GM12878 (cell line): ENCODE measurements around the gene ACE. TPM values are rescaled to one million over a fixed set of nuclear protein-coding genes. Genes with fewer than 3 reads are reported as not detected.

ENCODE experiments used
- ATAC-seq: fragments of 200-7000 bp; cut with Tn5 transposase; 3 replicates; pipeline ENCODE4 v1.9.1; 2020; ENCODE audit warnings: mild to moderate bottlenecking, moderate library complexity
- BruUV-seq: library from RNA; stranded (reverse); fragments of 400-500 nt; replicated peaks from 2 replicates; lab custom pipeline; 2021; lab: Mats Ljungman, UMichigan
- CTCF ChIA-PET: fragments of 300-600 bp; sonication (Branson Sonifier 250); formaldehyde crosslinking; extraction: SDS; loops from one replicate; lab custom pipeline; 2021; ENCODE audit warnings: inconsistent platforms; lab: Yijun Ruan, JAX
- POLR2A ChIA-PET: fragments of 350-600 bp; formaldehyde crosslinking; extraction: SDS; loops from one replicate; lab custom pipeline; 2021; ENCODE audit warnings: inconsistent platforms; lab: Charles Lee
- RAD21 ChIA-PET: fragments of 300-600 bp; sonication (Branson Sonifier 250); formaldehyde crosslinking; loops from one replicate; lab custom pipeline; 2023; ENCODE audit warnings: antibody characterized with exemption; ENCODE audit not compliant: unreplicated experiment; lab: Charles Lee
- SMC1A ChIA-PET: fragments of 300-600 bp; sonication (Branson Sonifier 250); formaldehyde crosslinking; loops from one replicate; lab custom pipeline; 2023; ENCODE audit not compliant: unreplicated experiment, uncharacterized antibody; lab: Charles Lee
- DNase-seq: peaks from one replicate; pipeline ENCODE4 v3.0.0-alpha.2; 2011; ENCODE audit warnings: low read depth, low spot score
- FAIRE-seq: peaks from 3 replicates; lab custom pipeline; 2011; peaks lifted over from hg19 to GRCh38; lab: Jason Lieb, UNC
- H2AFZ ChIP-seq: 2 replicates; pipeline ENCODE4 v1.6.0; 2011; ENCODE audit warnings: low read depth, low read length, control low read depth; ENCODE audit not compliant: control insufficient read depth
- H3K27ac ChIP-seq: 2 replicates; pipeline ENCODE4 v1.5.1; 2011; ENCODE audit warnings: control low read depth; ENCODE audit not compliant: control insufficient read depth, insufficient read depth
- H3K27me3 ChIP-seq, 2 experiments: replicated peaks in 1 of 2; 2 replicates each; pipeline versions ENCODE4 v1.6.0 to v1.6.1; 2011; ENCODE audit warnings: low read length in 1 of 2; ENCODE audit not compliant: control insufficient read depth in 2 of 2, insufficient read depth in 2 of 2
- H3K36me3 ChIP-seq, 2 experiments: 2 replicates each; pipeline ENCODE4 v1.5.1; 2011; ENCODE audit warnings: low read length in 1 of 2; ENCODE audit not compliant: control insufficient read depth in 2 of 2, insufficient read depth in 2 of 2
- H3K4me1 ChIP-seq: 2 replicates; pipeline ENCODE4 v1.6.1; 2011; ENCODE audit warnings: mild to moderate bottlenecking, low read length, moderate library complexity, mixed read lengths; ENCODE audit not compliant: control insufficient read depth, insufficient read depth
- H3K4me2 ChIP-seq: 2 replicates; pipeline ENCODE4 v1.6.0; 2011; ENCODE audit warnings: control low read depth; ENCODE audit not compliant: control insufficient read depth, insufficient read depth
- H3K4me3 ChIP-seq: fragments of 200-600 bp; sonication (generic); 2 replicates; pipeline ENCODE4 v1.5.1; 2016
- H3K79me2 ChIP-seq: 2 replicates; pipeline ENCODE4 v1.6.0; 2011; ENCODE audit warnings: low read length; ENCODE audit not compliant: control insufficient read depth, insufficient read depth
- H3K9ac ChIP-seq: 2 replicates; pipeline ENCODE4 v1.8.0; 2011; ENCODE audit warnings: low read length, control low read depth, mixed read lengths; ENCODE audit not compliant: control insufficient read depth, insufficient read depth
- H3K9me3 ChIP-seq: replicated peaks from 3 replicates; pipeline ENCODE4 v1.5.1; 2011; ENCODE audit warnings: mild to moderate bottlenecking, low read length; ENCODE audit not compliant: control insufficient read depth, insufficient read depth
- H4K20me1 ChIP-seq: 2 replicates; pipeline ENCODE4 v1.6.0; 2011; ENCODE audit not compliant: control insufficient read depth, insufficient read depth
- ASH2L ChIP-seq: fragments of 300-600, 200-600 bp; sonication (generic); IDR thresholded peaks from 2 replicates; pipeline ENCODE4 v1.6.1; 2017; ENCODE audit warnings: low read depth, mild to moderate bottlenecking, borderline replicate concordance
- CHD4 ChIP-seq: fragments of 200-600 bp; sonication (generic); IDR thresholded peaks from 2 replicates; pipeline ENCODE4 v1.6.1; 2016; ENCODE audit warnings: mild to moderate bottlenecking
- E4F1 ChIP-seq: fragments of 450-650 bp; IDR thresholded peaks from 2 replicates; pipeline ENCODE4 v1.6.1; 2018; ENCODE audit warnings: borderline replicate concordance, mild to moderate bottlenecking; ENCODE audit not compliant: partially characterized antibody
- EZH2 ChIP-seq: IDR thresholded peaks from 2 replicates; pipeline ENCODE4 v1.6.1; 2012; ENCODE audit warnings: low read depth, mild to moderate bottlenecking, control low read depth, inconsistent platforms, low read length, borderline replicate concordance; ENCODE audit not compliant: control insufficient read depth
- HCFC1 ChIP-seq: fragments of 150-350 bp; IDR thresholded peaks from 2 replicates; pipeline ENCODE4 v1.6.1; 2014; ENCODE audit warnings: low read length
- JUNB ChIP-seq: IDR thresholded peaks from 2 replicates; pipeline ENCODE4 v1.6.1; 2016; ENCODE audit warnings: antibody characterized with exemption, mild to moderate bottlenecking
- KAT2A ChIP-seq: conservative IDR thresholded peaks from 2 replicates; pipeline ENCODE4 v1.6.1; 2011; ENCODE audit warnings: low read depth, low read length; ENCODE audit not compliant: control insufficient read depth
- LARP7 ChIP-seq: fragments of 450-650 bp; IDR thresholded peaks from 2 replicates; pipeline ENCODE4 v1.6.1; 2017; ENCODE audit warnings: mild to moderate bottlenecking
- MAX ChIP-seq: IDR thresholded peaks from 2 replicates; pipeline ENCODE4 v1.6.1; 2012; ENCODE audit warnings: low read depth, low read length, improper control_type of control experiment
- MEF2B ChIP-seq: fragments of 450-650 bp; IDR thresholded peaks from 2 replicates; pipeline ENCODE4 v1.6.1; 2018; ENCODE audit warnings: mild to moderate bottlenecking, moderate library complexity; ENCODE audit not compliant: partially characterized antibody, poor library complexity, severe bottlenecking
- MTA2 ChIP-seq: fragments of 450-650 bp; IDR thresholded peaks from 2 replicates; pipeline ENCODE4 v1.6.1; 2016; ENCODE audit warnings: low read depth, mild to moderate bottlenecking, moderate library complexity
- MXI1 ChIP-seq: fragments of 150-350 bp; IDR thresholded peaks from 2 replicates; pipeline ENCODE4 v1.6.1; 2011; ENCODE audit warnings: low read depth, mild to moderate bottlenecking, inconsistent platforms, low read length, improper control_type of control experiment
- NBN ChIP-seq: fragments of 450-650 bp; IDR thresholded peaks from 2 replicates; pipeline ENCODE4 v1.6.1; 2016
- NR2F1 ChIP-seq: fragments of 450-650 bp; conservative IDR thresholded peaks from 2 replicates; pipeline ENCODE4 v1.6.1; 2017; ENCODE audit warnings: mild to moderate bottlenecking
- SPI1 ChIP-seq: IDR thresholded peaks from 2 replicates; pipeline ENCODE4 v1.6.1; 2011; ENCODE audit warnings: low read depth, mild to moderate bottlenecking, low read length, moderate library complexity, borderline replicate concordance; ENCODE audit not compliant: insufficient read depth
- YY1 ChIP-seq: IDR thresholded peaks from 2 replicates; pipeline ENCODE4 v1.6.1; 2011; ENCODE audit warnings: low read depth, mild to moderate bottlenecking, low read length
- ZBTB40 ChIP-seq: fragments of 450-650 bp; IDR thresholded peaks from 2 replicates; pipeline ENCODE4 v1.6.1; 2016; ENCODE audit warnings: mild to moderate bottlenecking, moderate library complexity, borderline replicate concordance
- ZNF217 ChIP-seq: fragments of 450-650 bp; IDR thresholded peaks from 2 replicates; pipeline ENCODE4 v1.6.1; 2017; ENCODE audit warnings: antibody characterized with exemption, mild to moderate bottlenecking
- ZNF274 ChIP-seq: IDR thresholded peaks from one replicate; pipeline ENCODE4 v1.8.0; 2011; ENCODE audit not compliant: insufficient read length, insufficient read depth
- ZZZ3 ChIP-seq: IDR thresholded peaks from 2 replicates; pipeline ENCODE4 v1.6.1; 2011; ENCODE audit warnings: low read depth; ENCODE audit not compliant: control insufficient read depth, insufficient read length
- WGBS: methylation state at CpG from one replicate; pipeline ENCODE4 v1.1.6; 2016; ENCODE audit warnings: low lambda C conversion rate; ENCODE audit not compliant: insufficient replicate concordance, insufficient coverage; ENCODE audit errors: missing lambda C conversion rate; 5-methylcytosine and 5-hydroxymethylcytosine counted together
- in situ Hi-C: fragments of 300-500 bp; cut with MboI; formaldehyde crosslinking; loops from 9 replicates; pipeline ENCODE4 v1.14.3; 2018; ENCODE audit warnings: mixed read lengths
- intact Hi-C: fragments of 100-400 bp; cut with micrococcal nuclease; formaldehyde crosslinking; loops from one replicate; pipeline ENCODE4 v1.14.2; 2022; ENCODE audit not compliant: unreplicated experiment
- polyA plus RNA-seq, 11 experiments: library from polyadenylated mRNA; depleted of rRNA in 4 of 11; unstranded in 6 of 11; stranded (reverse) in 5 of 11; fragments of >200 nt; fragmentation: Nextera tagmentation in 4 of 11; fragmentation: Illumina TruSeq in 1 of 11; extraction: Ambion mirVana in 4 of 11; extraction: Trizol in 1 of 11; gene quantifications; 1 replicate in 1 of 11; 2 replicates in 10 of 11; pipeline versions ENCODE4 v1.2.1 to v1.2.3, GENCODE V29; 2011 to 2016; ENCODE audit warnings: inconsistent platforms in 2 of 11, missing spikeins in 2 of 11, low read depth in 1 of 11
- total RNA-seq, 4 experiments: library from RNA; depleted of rRNA in 3 of 4; stranded (reverse); fragments of >200 nt in 3 of 4; fragmentation: Illumina TruSeq in 1 of 4; extraction: Trizol in 1 of 4; gene quantifications; 2 replicates each; pipeline versions ENCODE4 v1.2.1 to v1.2.3, GENCODE V29; 2013 to 2021

ACE gene
- total and polyA plus RNA-seq, 10 of the 15 experiments (the other 5 are each of a cell fraction or from before 2014, with no cell fraction given): 0.46 TPM; not detected in 9

DNA sequence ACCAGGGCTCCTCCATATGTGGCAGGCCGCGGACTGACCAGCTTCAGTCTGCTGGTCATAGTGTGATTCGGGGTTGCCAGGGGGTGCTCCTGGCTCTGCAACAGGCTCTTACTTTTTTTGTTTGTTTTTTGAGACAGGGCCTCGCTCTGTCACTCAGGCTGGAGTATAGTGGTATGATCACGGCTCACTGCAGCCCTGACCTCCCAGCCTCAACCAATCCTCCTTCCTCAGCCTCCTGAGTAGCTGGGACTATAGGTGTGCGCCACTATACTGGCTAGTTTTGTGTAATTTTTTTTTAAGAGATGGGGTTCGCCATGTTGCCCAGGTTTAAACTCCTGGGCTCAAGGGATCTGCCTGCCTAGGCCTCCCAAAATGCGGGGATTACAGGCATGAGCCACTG, 34.5 kb downstream of the ACE start (continued):
- TF ChIP-seq ZBTB40: no peak
- no peak for TF ChIP-seq KAT2A
- TF ChIP-seq ASH2L: no peak
- no peak for TF ChIP-seq MTA2

DNA sequence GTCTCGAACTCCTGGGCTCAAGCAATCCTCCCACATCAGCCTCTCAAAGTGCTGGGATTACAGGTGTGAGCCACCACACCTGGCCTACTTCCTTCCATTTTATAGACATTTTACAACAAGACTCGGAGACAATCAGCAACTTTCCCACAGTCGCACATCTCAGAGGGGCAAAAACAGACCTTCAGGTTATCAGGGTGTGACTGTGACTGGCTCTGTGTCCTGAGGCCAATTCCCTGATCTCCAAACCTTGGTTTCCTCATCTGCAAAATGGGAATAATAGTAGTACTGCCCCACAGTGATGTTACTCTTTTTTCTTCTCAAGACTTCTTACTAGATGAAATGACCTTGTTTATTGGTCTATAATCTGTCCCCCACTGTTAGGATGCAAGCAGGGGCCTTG, 35.5 kb downstream of the ACE start:
- no peak for ATAC-seq
- no peak for TF ChIP-seq ZZZ3
- TF ChIP-seq SPI1: no peak
- TF ChIP-seq NR2F1: no peak
- no peak for TF ChIP-seq E4F1
- TF ChIP-seq MAX: no peak
- TF ChIP-seq LARP7: no peak
- TF ChIP-seq YY1: no peak
- TF ChIP-seq MXI1: no peak
- TF ChIP-seq CHD4: no peak
- no peak for TF ChIP-seq HCFC1
- no peak for TF ChIP-seq ZNF274
- TF ChIP-seq NBN: no peak
- no peak for TF ChIP-seq JUNB
- TF ChIP-seq ZNF217: no peak
- TF ChIP-seq EZH2: no peak
- no peak for TF ChIP-seq MEF2B

More for the DNA sequence above, 35.5 kb downstream of the ACE start:
- H2AFZ ChIP-seq: no peak overlapping the region
- H3K4me2 ChIP-seq: no peak overlapping the region
- DNase-seq: no peak
- H4K20me1 ChIP-seq: no peaks in the 10 kb centered on the region
- peaks cover 9% of the 10 kb centered on the region for H3K4me1 ChIP-seq
- no peak overlapping the region for H3K9ac ChIP-seq
- H3K27me3 ChIP-seq: no peaks in the 10 kb centered on the region; a peak in 1 of 4 replicates
- CTCF ChIA-PET: no interaction called here
- intact Hi-C loops (no loop called here), in situ Hi-C loops (no loop called here)
- POLR2A ChIA-PET: no interaction called here
- no peaks in the 10 kb centered on the region for H3K9me3 ChIP-seq
- no TSS peak for BruUV-seq
- no peak for FAIRE-seq
- no peaks in the 10 kb centered on the region for H3K79me2 ChIP-seq
- 47% methylated on average over 3 of the region's 3 CpGs for WGBS
- no peak overlapping the region for H3K27ac ChIP-seq
- no peaks in the 10 kb centered on the region for H3K36me3 ChIP-seq
- RAD21 ChIA-PET: no interaction called here
- H3K4me3 ChIP-seq: no peak overlapping the region
- SMC1A ChIA-PET: no interaction called here
